Sigmoid colon (tissue), 7 donors: ENCODE results near the gene TEX48. TPM values are rescaled to one million over a fixed set of nuclear protein-coding genes. Genes with fewer than 3 reads are reported as not detected.

ENCODE experiments used
- DNase-seq: peaks from one replicate; pipeline ENCODE4 v3.0.0-alpha.2; 2019
- H3K27ac ChIP-seq, 4 donors: fragments of 200-600 bp; sonication (generic); one replicate each; pipeline ENCODE4 v1.5.1; 2016 to 2019; ENCODE audit warnings: mild to moderate bottlenecking in 1 of 4
- H3K27me3 ChIP-seq, 3 donors: fragments of 200-600 bp; sonication (generic); one replicate each; pipeline ENCODE4 v1.5.1; 2019; ENCODE audit warnings: mild to moderate bottlenecking in 1 of 3
- H3K36me3 ChIP-seq, 4 donors: fragments of 200-600 bp; sonication (generic); one replicate each; pipeline ENCODE4 v1.5.1; 2016 to 2019
- H3K4me1 ChIP-seq, 4 donors: fragments of 200-600 bp; sonication (generic); one replicate each; pipeline ENCODE4 v1.5.1; 2017 to 2019
- H3K4me3 ChIP-seq, 4 donors: fragments of 200-600 bp; sonication (generic); one replicate each; pipeline ENCODE4 v1.5.1; 2017 to 2019; ENCODE audit warnings: mild to moderate bottlenecking in 2 of 4, moderate library complexity in 1 of 4
- H3K9me3 ChIP-seq, 4 donors: fragments of 200-600 bp in 3 of 4; sonication (generic) in 3 of 4; one replicate each; pipeline versions ENCODE4 v1.5.1 to v1.6.1; 2013 to 2019
- EP300 ChIP-seq, 4 donors: sonication (generic); formaldehyde crosslinking; IDR thresholded peaks; one replicate each; pipeline ENCODE4 v1.6.1; 2017; ENCODE audit warnings: antibody characterized with exemption in 4 of 4
- POLR2A ChIP-seq, 2 donors: fragments of 450-650 bp; IDR thresholded peaks; one replicate each; pipeline ENCODE4 v1.6.1; 2016; ENCODE audit warnings: antibody characterized with exemption in 2 of 2, mild to moderate bottlenecking in 2 of 2, moderate library complexity in 2 of 2
- POLR2AphosphoS5 ChIP-seq, 4 donors: sonication (generic); formaldehyde crosslinking; IDR thresholded peaks; one replicate each; pipeline ENCODE4 v1.6.1; 2017; ENCODE audit warnings: antibody characterized with exemption in 4 of 4
- WGBS, 2 donors: extraction: QIAGEN DNeasy Blood & Tissue Kit; methylation state at CpG; one replicate each; pipeline ENCODE4 v1.1.7; 2013; 5-methylcytosine and 5-hydroxymethylcytosine counted together
- intact Hi-C: fragments of 100-400 bp; cut with DNase I; formaldehyde crosslinking; loops from one replicate; pipeline ENCODE4 v1.15.1; 2023
- polyA plus RNA-seq, 3 donors: library from polyadenylated mRNA; stranded (reverse); fragments of 200-250 nt; gene quantifications; one replicate each; pipeline ENCODE4 v1.2.3, GENCODE V29; 2013
- total RNA-seq, 4 donors: library from RNA; depleted of rRNA; stranded (reverse); fragments of >200 nt; gene quantifications; one replicate each; pipeline ENCODE4 v1.1.0, GENCODE V29; 2016
- TF ChIP-seq, protein P1 (sequence below), 4 experiments: fragments of 450-650 bp in 3 of 4; fragments of 200-600 bp in 1 of 4; IDR thresholded peaks; one replicate each; pipeline ENCODE4 v1.5.1; 2016 to 2019; ENCODE audit warnings: antibody characterized with exemption in 4 of 4, mild to moderate bottlenecking in 3 of 4, moderate library complexity in 2 of 4
- donor health status: healthy with polysubstance abuse.
- donor health status: Bipolar disorder and iron deficiency.
- donor health status: healthy.

The TEX48 gene
- total and polyA plus RNA-seq, 7 donors = not detected

DNA sequence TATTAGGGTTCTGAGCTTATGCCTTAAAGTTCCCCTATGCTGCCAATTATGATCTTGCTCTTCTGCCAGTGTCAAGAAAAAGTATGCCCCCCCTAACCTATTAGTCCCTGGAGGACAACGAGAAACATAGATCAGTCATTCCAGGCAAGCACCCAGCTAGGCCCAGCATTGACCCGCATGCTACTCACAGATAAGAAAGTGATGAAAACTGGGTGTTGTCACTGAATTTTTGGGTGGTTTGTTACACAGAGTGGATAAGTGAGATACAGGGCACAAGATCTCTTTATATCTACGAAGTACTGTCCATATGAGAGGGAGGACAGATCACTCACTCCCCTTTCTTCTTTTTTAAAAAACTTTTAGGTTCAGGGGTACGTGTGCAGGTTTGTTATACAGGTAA, 6.4 kb upstream of the TEX48 start:
- H3K27me3 ChIP-seq = no peaks in the 10 kb centered on the region
- intact Hi-C loops = no loop called here
- H3K9me3 ChIP-seq = no peaks in the 10 kb centered on the region
- H3K27ac ChIP-seq = no peak overlapping the region
- TF ChIP-seq POLR2AphosphoS5 (IDR thresholded peaks at IDR 0.05) = no peak
- H3K4me3 ChIP-seq = no peak overlapping the region
- H3K4me1 ChIP-seq = no peaks in the 10 kb centered on the region
- DNase-seq = no peak
- H3K36me3 ChIP-seq = no peaks in the 10 kb centered on the region
- WGBS, 2 donors = 92 to 95% methylated on average over 4 of the region's 4 CpGs

DNA sequence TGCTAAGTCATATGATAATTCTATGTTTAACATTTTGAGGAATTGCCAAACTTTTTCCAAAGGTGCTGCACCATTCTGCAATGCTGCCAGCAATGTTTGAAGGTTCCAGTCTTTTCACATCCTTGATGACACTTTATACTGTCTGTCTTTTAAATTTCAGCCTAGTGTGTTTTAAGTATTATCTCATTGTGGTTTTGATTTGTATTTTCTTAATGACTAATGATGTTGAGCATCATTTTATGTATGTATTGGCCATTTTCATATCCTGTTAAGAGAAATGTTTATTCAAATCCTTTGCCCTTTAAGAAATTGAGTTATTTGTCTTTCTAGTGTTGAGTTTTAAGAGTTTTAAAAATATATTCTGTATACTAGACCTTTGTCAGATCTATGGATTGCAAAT, 5.0 kb upstream of the TEX48 start:
- Histone ChIP-seq H3K27me3 (no peaks in the 10 kb centered on the region), H3K4me1 (no peaks in the 10 kb centered on the region), H3K27ac (no peak overlapping the region), H3K9me3 (no peaks in the 10 kb centered on the region), H3K36me3 (no peaks in the 10 kb centered on the region), H3K4me3 (no peak overlapping the region)
- no peak for TF ChIP-seq EP300 (IDR thresholded peaks at IDR 0.05)
- TF ChIP-seq POLR2AphosphoS5 (IDR thresholded peaks at IDR 0.05) = no peak
- no peak for TF ChIP-seq POLR2A (IDR thresholded peaks at IDR 0.05)
- TF ChIP-seq, protein P1, sequence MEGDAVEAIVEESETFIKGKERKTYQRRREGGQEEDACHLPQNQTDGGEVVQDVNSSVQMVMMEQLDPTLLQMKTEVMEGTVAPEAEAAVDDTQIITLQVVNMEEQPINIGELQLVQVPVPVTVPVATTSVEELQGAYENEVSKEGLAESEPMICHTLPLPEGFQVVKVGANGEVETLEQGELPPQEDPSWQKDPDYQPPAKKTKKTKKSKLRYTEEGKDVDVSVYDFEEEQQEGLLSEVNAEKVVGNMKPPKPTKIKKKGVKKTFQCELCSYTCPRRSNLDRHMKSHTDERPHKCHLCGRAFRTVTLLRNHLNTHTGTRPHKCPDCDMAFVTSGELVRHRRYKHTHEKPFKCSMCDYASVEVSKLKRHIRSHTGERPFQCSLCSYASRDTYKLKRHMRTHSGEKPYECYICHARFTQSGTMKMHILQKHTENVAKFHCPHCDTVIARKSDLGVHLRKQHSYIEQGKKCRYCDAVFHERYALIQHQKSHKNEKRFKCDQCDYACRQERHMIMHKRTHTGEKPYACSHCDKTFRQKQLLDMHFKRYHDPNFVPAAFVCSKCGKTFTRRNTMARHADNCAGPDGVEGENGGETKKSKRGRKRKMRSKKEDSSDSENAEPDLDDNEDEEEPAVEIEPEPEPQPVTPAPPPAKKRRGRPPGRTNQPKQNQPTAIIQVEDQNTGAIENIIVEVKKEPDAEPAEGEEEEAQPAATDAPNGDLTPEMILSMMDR (IDR thresholded peaks at IDR 0.05) = no peak
- DNase-seq = no peak
- intact Hi-C loops = no loop called here

DNA sequence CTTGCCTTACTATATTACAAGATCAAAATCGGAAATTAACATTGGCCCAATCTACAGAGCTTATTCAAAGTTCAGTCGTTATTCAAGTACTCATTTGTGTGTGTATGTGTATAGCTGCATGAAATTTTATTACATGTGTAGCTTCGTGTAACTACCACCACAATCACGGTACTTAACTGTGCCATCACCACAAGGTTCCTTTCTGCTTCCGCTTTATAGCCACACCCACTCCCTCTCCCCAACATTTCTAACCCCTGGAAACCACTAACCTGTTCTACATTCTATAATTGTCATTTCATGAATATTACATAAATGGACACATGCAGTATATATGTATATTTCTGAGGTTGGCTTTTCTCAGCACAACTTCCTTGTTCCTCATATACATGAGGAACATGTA, 4.0 kb upstream of the TEX48 start:
- 79 to 85% methylated on average over 5 of the region's 5 CpGs for WGBS, 2 donors
- intact Hi-C loops = no loop called here
- Histone ChIP-seq H3K27me3 (no peaks in the 10 kb centered on the region), H3K36me3 (no peaks in the 10 kb centered on the region), H3K4me1 (no peaks in the 10 kb centered on the region), H3K9me3 (no peaks in the 10 kb centered on the region), H3K4me3 (no peak overlapping the region), H3K27ac (no peak overlapping the region)
- DNase-seq = no peak
- TF ChIP-seq, protein P1 (IDR thresholded peaks at IDR 0.05) = no peak

DNA sequence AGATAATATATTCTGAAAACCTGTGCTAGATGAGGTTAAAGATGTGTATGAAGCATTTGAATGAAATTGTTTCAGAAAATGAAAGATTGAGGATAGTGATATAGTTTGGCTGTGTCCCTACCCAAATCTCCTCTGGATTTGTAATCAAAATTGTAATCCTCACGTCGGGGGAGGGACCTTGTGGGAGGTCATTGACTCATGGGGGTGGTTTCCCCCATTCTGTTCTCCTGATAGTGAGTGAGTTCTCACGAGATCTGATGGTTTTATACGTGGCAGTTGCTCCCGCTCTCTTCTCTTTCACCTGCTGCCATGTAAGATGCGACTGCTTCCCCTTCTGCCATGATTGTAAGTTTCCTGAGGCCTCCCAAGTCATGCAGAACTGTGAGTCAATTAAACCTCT, 2.0 kb upstream of the TEX48 start:
- Histone ChIP-seq H3K9me3 (no peaks in the 10 kb centered on the region), H3K36me3 (no peaks in the 10 kb centered on the region), H3K27me3 (no peaks in the 10 kb centered on the region), H3K4me3 (no peak overlapping the region), H3K4me1 (no peaks in the 10 kb centered on the region), H3K27ac (no peak overlapping the region)
- intact Hi-C loops = loop anchor here (5.0 kb wide), 3 partner anchors 228 to 838 kb away; no protein-coding TSS in a partner anchor
- 86 to 89% methylated on average over 6 of the region's 6 CpGs for WGBS, 2 donors
- TF ChIP-seq POLR2A (IDR thresholded peaks at IDR 0.05) (no peak), EP300 (IDR thresholded peaks at IDR 0.05) (no peak), POLR2AphosphoS5 (IDR thresholded peaks at IDR 0.05) (no peak)
- TF ChIP-seq, protein P1 (IDR thresholded peaks at IDR 0.05) = no peak
- no peak for DNase-seq

DNA sequence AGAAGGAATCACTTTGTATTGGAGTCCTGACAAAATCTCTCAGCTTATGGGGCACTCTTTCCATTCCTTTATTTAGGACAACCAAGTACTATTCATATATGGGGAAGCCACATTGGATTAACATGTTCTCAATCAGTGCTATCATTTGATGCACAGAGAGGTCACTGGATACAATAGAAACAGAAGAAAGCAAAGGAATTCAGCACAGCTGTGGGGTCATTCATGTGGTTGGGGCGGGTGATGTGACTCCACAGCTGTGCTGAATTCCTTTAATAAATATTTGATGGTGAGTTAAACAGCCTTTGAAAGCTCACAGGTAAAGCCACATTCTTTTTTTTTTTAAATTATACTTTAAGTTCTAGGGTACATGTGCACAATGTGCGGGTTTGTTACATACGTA, 854 bp upstream of the TEX48 start:
- no peak for DNase-seq
- intact Hi-C loops = loop anchor here (5.0 kb wide), 3 partner anchors 229 to 839 kb away; no protein-coding TSS in a partner anchor
- peaks cover 0 to 3% (median 2%) of the 10 kb centered on the region in 4 donors for H3K4me1 ChIP-seq
- H3K36me3 ChIP-seq = no peaks in the 10 kb centered on the region
- H3K9me3 ChIP-seq = no peaks in the 10 kb centered on the region
- no peak overlapping the region for H3K4me3 ChIP-seq
- no peaks in the 10 kb centered on the region for H3K27me3 ChIP-seq
- 91% methylated on average over 3 of the region's 3 CpGs for WGBS, 2 donors
- no peak overlapping the region for H3K27ac ChIP-seq
- no peak for TF ChIP-seq POLR2AphosphoS5 (IDR thresholded peaks at IDR 0.05)
- no peak for TF ChIP-seq POLR2A (IDR thresholded peaks at IDR 0.05)
- TF ChIP-seq EP300 (IDR thresholded peaks at IDR 0.05) = no peak
- TF ChIP-seq, protein P1 (IDR thresholded peaks at IDR 0.05) = no peak
